GM18907 (cell line): ENCODE results near the gene CMC2.

Source experiments
- ATAC-seq: cut with Tn5 transposase; IDR thresholded peaks from one replicate; pipeline ENCODE4 v1.9.1; 2021; ENCODE audit warnings: mild to moderate bottlenecking, moderate library complexity; ENCODE audit not compliant: unreplicated experiment

The CMC2 gene

DNA sequence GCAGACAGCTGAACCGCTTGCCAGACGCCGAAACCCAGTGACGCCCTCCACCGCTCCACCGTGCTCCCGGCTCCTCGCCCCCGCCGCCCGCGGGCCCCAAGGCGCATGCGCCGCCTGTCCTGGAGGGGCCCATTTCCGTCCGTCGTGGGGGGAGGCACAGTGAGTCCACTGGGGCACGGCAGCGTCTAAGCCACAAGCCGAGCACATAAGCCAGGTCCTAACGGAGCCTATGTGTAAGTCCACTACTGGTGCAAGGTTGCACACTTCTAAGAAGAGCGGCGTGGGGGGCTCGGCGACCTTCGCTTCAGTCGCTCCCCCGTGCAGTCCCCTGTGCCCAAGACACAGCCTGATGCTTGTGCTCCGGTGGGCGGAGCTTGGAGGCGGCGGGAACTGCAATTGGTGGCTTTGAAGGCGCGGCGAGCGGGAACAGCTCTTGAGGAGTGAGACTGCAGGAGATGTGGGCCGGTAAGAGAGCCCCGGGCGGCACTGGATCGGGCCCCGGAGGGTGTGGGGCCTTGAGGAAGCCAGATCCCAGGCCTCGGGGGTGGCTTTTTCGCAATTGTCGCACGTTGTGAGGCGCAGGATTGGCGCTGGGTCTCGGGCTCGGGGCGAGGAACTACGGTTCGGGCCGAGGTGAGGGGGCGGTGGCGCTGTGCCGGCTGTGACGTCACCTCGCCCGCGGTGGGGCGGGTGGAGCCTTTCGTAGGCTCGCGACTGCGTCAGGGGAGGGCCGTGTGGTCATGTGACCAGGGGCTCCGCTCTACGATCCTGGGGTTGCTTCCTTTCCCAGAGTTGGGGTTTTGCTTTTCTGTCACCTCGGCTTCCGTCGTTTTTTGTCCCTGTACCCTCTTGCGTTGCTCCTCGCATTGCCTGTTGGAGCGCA is at the start of gene CMC2, which contains the start of gene CENPN:
Gene CMC2, minus strand, starts transcription at position 73 of the 883 bp plus-strand sequence. CDS start 9,491 bp downstream, outside the sequence.
Gene CENPN, plus strand, starts transcription at position 402 of the 883 bp plus-strand sequence. CDS start 4,726 bp downstream, outside the sequence.
- ATAC-seq: peak; percentile 89

- ATAC-seq: no peak
Observed at GRCh38 chr16:81053761-81054160, 47.1 kb upstream of the CMC2 start.

DNA sequence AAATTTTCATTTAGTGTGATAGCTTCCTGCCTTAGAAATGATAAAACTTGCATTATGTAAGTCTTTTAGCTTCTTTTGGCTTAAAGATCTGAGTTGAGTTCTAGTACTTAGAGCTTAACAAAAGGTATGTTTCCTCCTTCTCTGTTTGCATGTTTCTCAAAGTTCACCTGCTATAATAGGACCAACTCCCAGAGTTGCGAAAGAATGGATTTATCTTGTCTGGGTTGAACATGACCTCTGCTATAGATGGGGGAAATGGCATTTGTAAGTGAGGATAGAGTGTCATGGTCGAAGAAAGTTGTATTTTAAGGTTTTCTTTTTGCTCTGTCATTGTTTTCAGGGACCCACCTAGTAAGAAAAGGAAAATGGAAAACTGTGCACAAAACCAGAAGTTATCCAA is 36.1 kb upstream of the CMC2 start:
- no peak for ATAC-seq

DNA sequence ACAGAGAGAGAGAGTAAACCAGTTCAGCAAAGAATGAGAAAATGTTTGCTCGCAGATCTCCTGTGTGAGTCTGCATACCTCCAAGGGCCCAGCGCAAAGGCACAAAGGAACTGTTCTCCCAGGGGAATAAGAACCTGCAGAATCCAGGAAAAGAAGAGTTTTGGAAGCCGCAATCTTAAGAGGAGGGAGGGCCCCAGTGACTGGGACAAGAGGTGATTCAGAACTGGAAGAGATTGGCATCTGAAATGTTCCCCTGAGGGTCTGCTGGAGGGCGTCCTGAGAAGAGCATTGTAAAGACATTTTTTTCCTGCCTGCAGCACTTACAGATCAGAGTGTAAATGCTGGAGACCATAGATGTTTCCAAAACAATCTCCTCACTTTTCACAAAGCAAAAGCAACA is 35.0 kb upstream of the CMC2 start:
- no peak for ATAC-seq

GRCh38 chr16:81040842-81041241 is 34.2 kb upstream of the CMC2 start:
- no peak for ATAC-seq

DNA sequence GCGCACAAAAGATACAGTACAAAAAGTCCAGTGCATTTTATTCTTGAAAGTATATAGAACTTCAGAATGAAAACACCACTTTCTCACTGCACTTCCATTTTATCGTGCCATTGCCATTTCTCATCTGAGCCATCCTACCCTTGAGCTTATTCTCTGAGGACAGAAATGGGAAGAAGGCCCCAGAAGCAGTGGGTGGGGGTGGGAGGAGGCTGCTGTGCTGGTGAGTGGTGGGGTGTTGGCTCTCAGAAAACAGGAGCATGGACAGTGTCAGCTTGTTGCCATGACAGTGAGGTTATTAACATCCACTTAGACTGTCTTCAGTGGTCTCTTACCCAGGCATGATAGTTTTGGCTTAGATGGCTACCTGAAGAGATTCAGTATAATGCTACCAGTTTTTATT is 33.4 kb upstream of the CMC2 start:
- ATAC-seq: no peak

GRCh38 chr16:81036751-81037350 is 30.2 kb upstream of the CMC2 start:
- ATAC-seq: no peak

DNA sequence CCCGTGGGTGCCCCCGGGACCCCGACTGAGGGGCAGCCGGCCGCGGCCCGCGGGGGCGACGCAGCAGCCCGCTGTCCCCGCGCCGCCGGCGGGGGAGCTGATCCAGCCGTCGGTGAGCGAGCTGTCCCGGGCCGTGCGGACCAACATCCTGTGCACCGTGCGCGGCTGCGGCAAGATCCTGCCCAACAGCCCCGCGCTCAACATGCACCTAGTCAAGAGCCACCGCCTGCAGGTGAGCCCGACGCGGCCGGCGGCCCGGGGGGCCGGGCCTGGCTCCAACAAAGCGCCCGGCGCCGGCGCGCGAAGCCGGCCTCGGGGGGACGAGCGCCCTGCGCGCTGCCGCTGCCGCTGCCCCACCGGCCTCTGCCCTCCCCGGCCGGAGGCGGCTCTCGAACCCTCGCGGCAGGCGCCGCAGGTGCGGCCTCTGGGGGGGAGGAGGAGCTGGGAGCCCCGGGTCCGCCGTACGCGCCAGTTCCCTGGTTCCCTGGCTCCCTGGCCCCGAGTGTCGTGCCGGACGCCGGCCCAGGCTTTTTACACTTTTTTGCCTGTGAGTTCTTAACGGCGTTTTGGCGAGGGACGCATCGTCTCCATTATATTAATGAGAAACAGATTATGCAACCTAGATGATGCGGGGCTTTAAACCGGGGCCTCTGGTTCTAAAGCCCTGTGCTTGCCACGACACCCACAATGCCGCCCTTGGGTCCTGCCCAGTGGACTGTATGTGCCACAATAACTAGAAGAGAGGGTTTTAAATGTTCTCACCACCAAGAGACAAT is 29.5 kb upstream of the CMC2 start:
- ATAC-seq: peak; percentile 58

DNA sequence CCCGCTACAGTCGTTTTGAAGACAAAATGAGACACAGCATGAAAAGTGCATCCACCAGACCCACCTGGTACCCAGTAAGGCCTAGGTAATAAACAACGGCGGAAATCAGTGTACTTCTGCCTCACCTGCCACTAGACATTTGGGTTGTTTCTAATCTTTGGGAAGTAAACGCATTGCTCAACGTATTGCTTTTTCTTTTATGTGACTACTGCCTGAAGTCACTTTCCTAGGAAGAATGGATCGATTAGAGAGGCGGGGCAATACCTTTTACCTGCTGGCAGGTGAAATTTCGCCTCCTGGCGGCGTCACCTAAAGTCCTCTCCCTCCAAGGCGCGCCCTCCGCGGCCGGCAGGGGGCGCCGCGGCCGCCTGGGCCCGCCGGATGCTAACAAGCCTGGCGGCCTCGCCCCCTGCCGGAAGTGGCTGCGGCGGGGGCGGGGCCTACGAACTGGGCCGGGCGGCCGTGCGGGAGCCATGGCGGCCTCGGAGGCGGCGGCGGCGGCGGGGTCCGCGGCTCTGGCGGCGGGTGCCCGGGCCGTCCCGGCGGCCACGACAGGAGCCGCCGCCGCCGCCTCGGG is 28.8 kb upstream of the CMC2 start, which contains the start of gene ATMIN:
Gene ATMIN, plus strand, starts transcription at position 445 of the 577 bp plus-strand sequence. Its CDS starts 29 bp downstream, at position 474.
- ATAC-seq: peak; percentile 92

DNA sequence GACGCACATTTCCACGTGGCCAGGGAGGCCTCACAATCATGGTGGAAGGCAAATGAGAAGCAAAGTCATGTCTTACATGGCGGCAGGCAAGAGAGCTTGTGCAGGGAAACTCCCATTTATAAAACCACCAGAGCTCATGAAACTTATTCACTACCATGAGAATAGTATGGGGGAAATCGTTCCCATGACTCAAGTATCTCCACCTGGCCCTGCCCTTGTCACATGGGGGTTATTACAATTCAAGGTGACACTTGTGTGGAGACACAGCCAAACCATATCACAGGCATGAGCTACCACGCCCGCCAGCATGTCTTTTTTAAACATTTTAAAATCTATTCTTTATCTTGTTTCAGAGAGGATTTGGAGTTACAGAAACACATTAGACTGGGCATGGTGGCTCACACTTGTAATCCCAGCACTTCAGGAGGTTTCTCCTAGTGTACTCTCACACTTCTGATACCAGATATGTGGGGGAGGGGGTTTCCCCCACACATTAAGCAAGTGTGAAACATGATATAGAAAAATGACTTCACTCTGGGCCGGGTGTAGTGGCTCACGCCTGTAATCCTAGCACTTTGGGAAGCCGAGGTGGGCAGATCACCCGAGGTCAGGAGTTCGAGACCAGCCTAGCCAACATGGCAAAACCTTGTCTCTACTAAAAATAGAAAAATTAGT is 23.4 kb upstream of the CMC2 start:
- ATAC-seq: no peak

DNA sequence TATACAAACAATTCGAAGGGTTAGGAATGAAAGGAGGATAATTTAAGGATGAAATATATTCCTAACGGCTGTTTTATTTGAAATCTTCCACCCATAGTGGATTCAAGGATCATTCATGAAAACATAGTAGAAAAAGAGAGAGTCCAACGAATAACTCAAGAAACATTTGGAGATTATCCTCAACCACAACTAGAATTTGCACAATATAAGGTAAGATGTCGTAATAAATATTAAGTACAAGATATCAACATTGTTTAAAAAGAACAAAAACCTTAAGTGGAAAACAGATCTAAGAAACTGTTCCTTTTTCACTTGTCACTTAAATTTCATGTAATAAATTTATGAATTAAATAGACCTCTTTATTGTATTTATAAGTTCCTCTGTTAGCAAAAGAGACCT is 19.7 kb upstream of the CMC2 start:
- no peak for ATAC-seq

DNA sequence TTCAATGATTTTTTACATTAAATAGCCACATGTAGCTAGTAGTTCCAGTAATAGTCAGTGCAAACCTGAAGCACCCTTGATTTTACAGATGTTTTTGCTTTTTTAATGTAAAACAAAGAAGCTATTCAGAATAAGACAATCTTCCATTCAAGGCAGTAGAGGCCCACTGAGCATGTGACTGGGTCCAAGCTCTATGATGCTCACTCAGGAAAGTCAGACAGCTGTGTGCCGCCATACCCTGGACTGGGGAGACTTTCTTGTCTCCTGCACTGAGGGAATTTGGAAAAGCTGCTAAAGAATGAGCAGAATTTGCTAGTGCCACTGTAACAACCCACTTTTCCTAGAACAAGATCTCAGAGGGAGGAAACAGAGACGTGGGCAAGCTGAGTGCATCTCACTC is 11.8 kb upstream of the CMC2 start:
- ATAC-seq: no peak

GRCh38 chr16:81014672-81015071 is 8.0 kb upstream of the CMC2 start:
- no peak for ATAC-seq

DNA sequence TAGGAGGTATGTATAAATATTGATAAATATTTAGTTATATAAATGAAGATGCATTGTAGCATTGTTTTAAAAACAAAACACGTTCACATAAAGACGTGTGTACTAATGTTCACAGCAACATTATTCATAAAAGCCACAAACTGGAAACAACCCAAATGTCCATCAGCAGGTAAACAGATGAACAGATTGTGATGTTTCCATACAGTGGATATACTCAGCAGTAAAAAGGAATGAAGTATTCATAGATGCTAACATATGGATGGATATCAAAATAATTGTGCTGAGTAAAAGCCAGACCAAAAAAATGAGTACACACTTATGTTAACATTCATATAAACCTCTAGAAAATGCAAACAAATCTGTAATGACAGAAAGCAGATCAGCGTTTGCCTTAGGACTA is 6.3 kb upstream of the CMC2 start:
- ATAC-seq: no peak

GRCh38 chr16:81008505-81008789 is 1.8 kb upstream of the CMC2 start:
- ATAC-seq: no peak

DNA sequence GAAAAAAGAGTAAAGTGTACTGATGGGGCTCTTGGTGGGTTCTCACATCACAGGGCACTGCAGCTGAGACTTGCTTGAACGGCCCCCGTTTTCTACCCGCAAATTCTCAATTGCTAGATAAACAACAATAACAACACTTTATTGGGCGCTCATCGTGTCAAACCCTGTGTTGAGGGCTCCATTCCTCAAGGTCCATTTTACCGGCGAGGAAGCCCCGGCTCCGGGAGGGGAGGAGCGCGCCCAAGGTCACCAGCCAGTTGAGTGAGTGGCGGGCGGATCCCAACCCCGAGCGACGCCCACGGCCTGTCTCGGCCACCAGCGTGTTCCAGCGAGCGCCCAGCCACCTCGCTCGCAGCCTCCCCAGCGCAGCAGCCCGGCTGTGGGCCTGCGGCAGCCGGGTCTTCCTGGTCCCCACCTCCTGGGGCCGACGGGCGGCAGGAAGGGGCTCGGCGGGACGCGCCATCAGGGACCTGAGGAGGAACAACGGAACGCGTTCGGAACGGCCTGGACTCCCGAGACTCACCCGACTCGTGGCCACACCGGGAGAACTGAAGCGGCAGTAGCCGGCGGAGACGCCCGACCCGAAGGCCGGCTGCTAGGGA is 373 bp downstream of the CMC2 start:
- ATAC-seq: peak; percentile 40

DNA sequence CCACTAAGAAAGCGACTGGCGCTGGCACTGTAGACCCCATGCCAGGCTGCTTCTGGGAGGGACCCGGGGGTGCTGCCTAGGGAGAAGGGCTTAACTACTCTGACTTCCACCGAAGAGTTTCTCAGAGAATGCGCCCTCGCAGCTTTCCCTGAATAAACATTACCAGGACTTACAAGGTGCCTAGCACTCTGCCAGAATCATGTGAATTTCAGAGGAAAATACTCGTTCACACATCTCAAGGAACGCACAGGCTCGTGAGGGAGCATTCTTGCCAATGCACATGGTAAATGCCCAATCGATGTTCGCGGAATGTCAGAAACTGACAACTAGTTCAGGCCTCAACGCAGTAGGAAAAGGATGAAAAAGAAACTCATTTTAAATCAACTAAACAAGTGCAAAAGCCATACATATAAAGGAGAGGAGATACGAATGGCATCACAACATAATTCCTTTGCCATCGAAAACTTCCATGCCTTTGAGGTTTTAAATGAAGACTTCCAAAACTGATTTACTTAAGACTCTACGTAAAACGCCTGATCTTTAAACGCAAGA is 999 bp downstream of the CMC2 start:
- no peak for ATAC-seq

- no peak for ATAC-seq
Observed at GRCh38 chr16:81004646-81005353, 1.9 kb downstream of the CMC2 start.
